Liver (tissue), 3 donors: ENCODE data around the gene ALG8.

ENCODE experiments used
- CTCF ChIP-seq: fragments of 150-350 bp; IDR thresholded peaks from 2 replicates; pipeline ENCODE4 v1.5.1; 2017; ENCODE audit warnings: improper control_type of control experiment, low read depth, low read length; ENCODE audit not compliant: missing input control
- GABPA ChIP-seq, 2 donors: IDR thresholded peaks in 1 of 2; conservative IDR thresholded peaks in 1 of 2; 2 replicates each; pipeline ENCODE4 v1.6.1; 2016; ENCODE audit warnings: antibody characterized with exemption in 2 of 2, mild to moderate bottlenecking in 1 of 2, moderate library complexity in 1 of 2
- HNF4G ChIP-seq: IDR thresholded peaks from 2 replicates; pipeline ENCODE4 v1.6.1; 2016; ENCODE audit warnings: antibody characterized with exemption
- RAD21 ChIP-seq, 2 donors: IDR thresholded peaks; 2 replicates each; pipeline ENCODE4 v1.6.1; 2016; ENCODE audit warnings: antibody characterized with exemption in 2 of 2, mild to moderate bottlenecking in 2 of 2
- YY1 ChIP-seq: IDR thresholded peaks from 2 replicates; pipeline ENCODE4 v1.6.1; 2016; ENCODE audit warnings: antibody characterized with exemption, mild to moderate bottlenecking
- donor health status: healthy.
- donor health status: healthy.

DNA sequence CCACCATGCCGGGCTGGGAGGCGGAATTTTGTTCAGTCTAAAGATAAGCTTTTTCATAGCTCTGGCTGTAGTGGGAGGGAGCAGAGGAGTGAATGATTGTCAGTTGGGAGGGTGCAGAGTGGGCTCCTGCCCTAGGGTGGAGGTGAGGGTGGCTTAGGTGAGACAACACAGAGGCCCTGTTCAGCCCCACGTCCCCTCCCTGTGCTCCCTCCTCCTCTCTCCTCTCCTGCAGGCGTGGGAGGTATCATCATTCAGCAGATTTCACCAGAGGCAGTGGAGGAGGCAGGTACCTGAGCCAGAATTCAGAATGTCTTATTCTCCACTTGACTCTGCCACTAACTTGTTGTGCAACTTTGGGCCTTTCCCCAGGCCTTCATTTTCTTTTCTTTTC lies 77.5 kb downstream of the ALG8 start:
- TF ChIP-seq CTCF = no peak
- no peak for TF ChIP-seq HNF4G
- TF ChIP-seq GABPA (IDR thresholded peaks at IDR 0.05 in 1 of 2, conservative IDR thresholded peaks at IDR 0.05 in 1 of 2) = no peak
- TF ChIP-seq YY1 = no peak
- no peak for TF ChIP-seq RAD21 (IDR thresholded peaks at IDR 0.05)
